Measurements from ENCODE around the gene RFPL4A.
"Not testable (repeated sequence)": the region's sequence is repeated elsewhere in the genome, so short reads cannot be mapped to it uniquely, and the experiment has no call there.

The RFPL4A gene

DNA sequence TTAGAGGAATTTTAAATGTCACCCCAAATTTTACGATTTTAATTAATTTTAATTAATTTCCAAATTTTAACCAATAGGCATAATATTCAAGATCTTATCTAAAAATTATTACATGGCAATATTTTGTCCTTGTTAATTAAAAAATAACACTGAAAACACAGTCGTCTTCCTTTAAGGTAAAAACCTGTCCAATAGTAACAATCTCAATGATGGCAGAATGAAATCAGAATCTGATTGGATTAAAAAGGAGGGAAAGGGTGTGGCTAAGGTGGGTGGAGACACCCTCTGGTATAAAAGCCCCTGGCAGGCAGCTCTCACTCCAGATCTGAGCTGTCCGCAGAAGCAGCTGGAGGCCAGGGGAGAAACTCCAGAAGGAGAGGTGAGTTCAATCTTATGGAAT lies at the start of gene RFPL4A:
TSS of gene RFPL4A (plus strand) at position 301 of the 400 bp plus-strand sequence. CDS start 2,704 bp downstream, outside the sequence.
- not testable (repeated sequence) for DNase-seq

DNA sequence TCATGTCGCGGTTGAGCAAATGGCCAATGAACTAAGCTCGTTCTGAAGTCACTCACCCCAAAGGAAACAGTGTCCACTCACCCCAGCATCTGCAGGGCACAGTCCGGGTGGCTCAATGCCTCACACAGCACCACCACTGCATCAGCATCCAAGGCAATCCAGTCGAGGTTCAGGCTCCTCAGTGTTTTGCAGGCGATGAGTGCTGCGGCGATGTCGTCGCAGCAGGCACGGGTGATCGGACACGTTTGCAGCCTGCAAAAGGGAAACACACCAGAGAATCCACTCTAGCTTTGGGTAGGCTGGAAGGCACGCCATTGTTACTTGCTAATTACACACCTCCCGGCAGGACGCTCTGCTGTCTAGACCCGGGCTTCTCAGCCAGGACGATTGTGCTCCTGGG lies 47.2 kb upstream of the RFPL4A start:
- DNase-seq, result no peak

- DNase-seq, result no peak
Observed at GRCh38 chr19:55712804-55713631, 45.9 kb upstream of the RFPL4A start.

DNA sequence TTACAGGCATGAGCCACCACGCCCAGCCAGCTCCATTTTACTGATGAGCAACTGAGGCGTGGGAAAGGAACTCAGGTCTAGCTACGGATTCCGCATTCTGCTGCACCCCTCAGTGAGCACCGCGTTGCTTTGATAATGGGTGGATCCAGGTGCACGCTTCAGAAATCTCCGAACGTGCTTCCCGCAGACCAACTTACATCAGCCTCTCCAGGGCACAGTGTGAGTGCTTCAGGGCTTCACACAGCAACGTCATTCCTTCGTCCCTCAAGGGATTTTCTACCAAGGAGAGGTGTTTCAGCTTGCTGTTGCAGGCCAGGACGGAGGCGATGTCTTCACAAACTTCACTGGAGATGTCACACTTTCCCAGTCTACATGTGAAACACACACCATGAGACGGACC lies 42.4 kb upstream of the RFPL4A start:
- no peak for DNase-seq

- DNase-seq, result no peak
Observed at GRCh38 chr19:55717251-55717650, 41.6 kb upstream of the RFPL4A start.

DNA sequence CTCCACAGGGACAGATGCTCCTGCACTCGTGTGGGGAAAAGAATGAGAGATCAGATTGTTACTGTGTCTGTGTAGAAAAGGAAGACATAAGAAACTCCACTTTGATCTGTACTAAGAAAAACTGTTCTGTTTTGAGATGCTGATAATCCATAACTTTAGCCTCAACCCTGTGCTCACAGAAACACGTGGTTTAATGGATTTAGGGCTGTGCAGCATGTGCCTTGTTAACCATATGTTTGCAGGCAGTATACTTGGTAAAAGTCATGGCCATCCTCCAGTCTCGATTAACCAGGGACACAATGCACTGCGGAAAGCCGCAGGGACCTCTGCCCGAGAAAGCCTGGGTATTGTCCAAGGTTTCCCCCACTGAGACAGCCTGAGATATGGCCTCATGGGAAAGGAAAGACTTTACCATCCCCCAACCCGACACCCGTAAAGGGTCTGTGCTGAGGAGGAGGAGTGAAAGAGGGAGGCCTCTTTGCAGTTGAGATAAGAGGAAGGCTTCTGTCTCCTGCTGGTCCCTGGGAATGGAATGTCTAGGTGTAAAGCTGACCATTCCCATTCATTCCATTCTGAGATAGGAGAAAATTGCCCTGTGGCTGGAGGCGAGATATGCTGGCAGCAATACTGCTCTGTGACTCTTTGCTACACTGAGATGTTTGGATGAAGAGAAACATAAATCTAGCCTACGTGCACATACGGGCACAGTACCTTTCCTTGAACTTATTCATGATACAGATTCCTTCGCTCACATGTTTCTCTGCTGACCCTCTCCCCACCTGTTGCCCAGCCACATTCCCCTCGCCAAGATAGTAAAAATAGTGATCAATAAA lies 40.8 kb upstream of the RFPL4A start:
- DNase-seq, result not testable (repeated sequence)

GRCh38 chr19:55720214-55720746 lies 38.6 kb upstream of the RFPL4A start:
- no peak for DNase-seq

DNA sequence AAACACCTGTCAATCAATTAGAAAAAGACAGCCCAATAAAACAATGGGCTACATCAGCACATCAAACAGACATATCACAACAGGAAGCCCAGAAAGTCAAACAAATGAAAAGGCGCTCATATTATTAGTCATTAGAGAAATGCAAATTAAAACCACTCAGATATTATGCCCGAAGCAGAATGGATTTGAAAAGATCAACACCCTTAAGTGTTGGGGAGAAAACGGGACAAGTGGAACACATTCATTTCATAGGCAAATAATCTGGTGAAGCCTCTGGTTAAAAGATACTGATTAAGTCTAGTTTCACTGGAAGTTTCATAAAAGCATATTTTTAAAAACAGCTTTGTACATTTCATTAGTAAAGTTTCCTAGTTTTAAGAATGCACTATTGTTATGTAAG lies 38.1 kb upstream of the RFPL4A start:
- DNase-seq, result no peak

- no peak for DNase-seq
Observed at GRCh38 chr19:55723491-55723890, 35.4 kb upstream of the RFPL4A start.

- DNase-seq, result not testable (repeated sequence)
Observed at GRCh38 chr19:55730378-55730777, 28.5 kb upstream of the RFPL4A start.

- no peak for DNase-seq
Observed at GRCh38 chr19:55738302-55738701, 20.6 kb upstream of the RFPL4A start, which contains the start of gene NLRP9. NLRP9 (minus strand) TSS chr19:55738402; CDS start chr19:55738374, 28 bp downstream.

- no peak for DNase-seq
Observed at GRCh38 chr19:55750715-55751114, 8.2 kb upstream of the RFPL4A start.

DNA sequence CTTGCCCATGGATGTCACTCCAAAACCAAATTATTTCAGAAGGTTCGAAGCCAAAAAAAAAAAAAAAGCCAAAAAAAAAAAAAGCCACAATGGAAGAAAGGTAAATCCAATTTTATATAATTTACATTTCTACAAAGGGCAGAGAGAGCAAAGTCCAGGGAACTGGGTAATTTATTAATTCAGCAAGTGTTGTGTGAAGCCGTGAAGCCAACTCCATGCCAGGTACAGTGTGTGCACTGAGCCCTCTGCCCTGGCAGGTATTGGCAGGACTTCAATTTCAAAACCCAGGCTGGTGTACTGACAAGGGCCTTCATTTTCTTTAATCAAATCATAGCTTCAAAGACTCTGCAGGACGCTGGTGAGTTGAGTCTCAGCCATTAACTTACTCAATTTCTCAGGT lies 5.5 kb upstream of the RFPL4A start:
- no peak for DNase-seq

DNA sequence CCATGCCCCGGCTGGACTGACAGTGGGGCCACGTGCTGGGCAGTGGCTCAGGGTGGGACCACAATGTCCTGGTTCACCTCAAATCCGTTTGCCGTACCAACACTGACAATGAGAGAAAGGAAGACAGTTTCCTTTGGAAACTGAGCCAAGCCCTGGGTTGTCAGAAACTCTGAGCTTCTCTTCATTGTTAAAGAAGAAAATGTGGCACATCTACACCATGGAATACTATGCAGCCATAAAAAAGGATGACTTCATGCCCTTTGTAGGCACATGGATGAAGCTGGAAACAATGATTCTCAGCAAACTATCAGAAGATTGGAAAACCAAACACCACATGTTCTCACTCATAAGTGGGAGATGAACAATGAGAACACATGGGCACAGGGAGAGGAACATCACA lies 2.1 kb upstream of the RFPL4A start:
- not testable (repeated sequence) for DNase-seq

- no peak for DNase-seq
Observed at GRCh38 chr19:55766466-55766865, 7.6 kb downstream of the RFPL4A start.

- DNase-seq, result not testable (repeated sequence)
Observed at GRCh38 chr19:55768818-55769217, 9.9 kb downstream of the RFPL4A start, which contains the start of gene RFPL4AL1. RFPL4AL1 (plus strand) TSS chr19:55769118; CDS start chr19:55771805, 2,687 bp downstream.

GRCh38 chr19:55769632-55770031 lies 10.7 kb downstream of the RFPL4A start:
- not testable (repeated sequence) for DNase-seq

- no peak for DNase-seq
Observed at GRCh38 chr19:55777528-55777927, 18.6 kb downstream of the RFPL4A start.

DNA sequence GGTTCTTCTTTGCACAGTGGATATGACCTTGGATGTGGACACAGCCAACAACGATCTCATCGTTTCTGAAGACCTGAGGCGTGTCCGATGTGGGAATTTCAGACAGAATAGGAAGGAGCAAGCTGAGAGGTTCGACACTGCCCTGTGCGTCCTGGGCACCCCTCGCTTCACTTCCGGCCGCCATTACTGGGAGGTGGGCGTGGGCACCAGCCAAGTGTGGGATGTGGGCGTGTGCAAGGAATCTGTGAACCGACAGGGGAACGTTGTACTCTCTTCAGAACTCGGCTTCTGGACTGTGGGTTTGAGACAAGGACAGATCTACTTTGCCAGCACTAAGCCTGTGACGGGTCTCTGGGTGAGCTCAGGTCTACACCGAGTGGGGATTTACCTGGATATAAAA lies 19.4 kb downstream of the RFPL4A start:
- no peak for DNase-seq

GRCh38 chr19:55781112-55781511 lies 22.2 kb downstream of the RFPL4A start:
- DNase-seq, result no peak

GRCh38 chr19:55795021-55795420 lies 36.1 kb downstream of the RFPL4A start:
- DNase-seq, result no peak

DNA sequence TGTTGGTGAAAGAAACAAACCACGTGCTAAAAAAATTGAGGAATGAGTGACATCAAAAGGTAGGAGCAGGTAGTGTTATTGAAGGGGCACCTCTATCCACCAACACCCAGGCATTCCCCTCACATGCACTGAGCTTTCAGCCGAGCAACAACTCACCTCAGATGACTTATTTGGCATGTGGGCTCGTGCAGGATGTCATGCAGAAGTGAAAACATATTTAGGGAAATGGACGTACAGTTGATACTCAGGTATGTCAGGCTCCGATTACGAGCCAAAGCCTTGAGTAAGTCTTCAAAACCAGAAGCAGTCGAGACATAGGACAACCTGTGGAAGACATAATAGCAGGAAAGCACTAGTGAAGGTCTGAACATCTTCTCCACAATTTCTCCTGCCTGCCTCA lies 42.5 kb downstream of the RFPL4A start:
- DNase-seq, result no peak

- DNase-seq, result no peak
Observed at GRCh38 chr19:55802281-55802680, 43.4 kb downstream of the RFPL4A start.

All from fibroblast of skin of right biceps (primary cell).